Stimulated activated CD8-positive, alpha-beta memory T cell treated with anti-CD3 and anti-CD28 coated beads, Interleukin-2, amount 100 ng/mL, for 1 hour (primary cell): ENCODE measurements around the gene RET.

Source experiments
- DNase-seq, 2 donors: peaks; one replicate each; pipeline ENCODE4 v3.0.0-alpha.2; 2020; ENCODE audit warnings: low read depth in 2 of 2

The RET gene

DNA sequence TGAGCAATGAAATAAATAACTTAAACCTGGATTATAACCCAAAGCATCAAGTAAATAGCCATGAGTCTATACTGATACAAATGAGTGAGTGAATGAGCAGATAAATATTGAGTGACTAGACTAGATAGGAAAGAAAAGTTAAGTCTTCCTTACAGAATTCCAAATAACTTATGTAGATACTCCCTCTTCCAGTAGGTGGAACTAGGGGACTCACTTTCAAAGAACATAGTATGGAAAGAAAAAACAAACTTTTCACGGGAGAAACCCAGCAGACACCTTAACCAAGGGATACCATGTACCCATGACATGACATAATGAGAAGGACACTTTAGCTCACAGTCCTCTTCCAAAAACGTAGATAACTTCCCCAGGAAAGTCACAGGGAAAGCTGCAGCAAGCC is 93.6 kb downstream of the RET start:
- no peak for DNase-seq

DNA sequence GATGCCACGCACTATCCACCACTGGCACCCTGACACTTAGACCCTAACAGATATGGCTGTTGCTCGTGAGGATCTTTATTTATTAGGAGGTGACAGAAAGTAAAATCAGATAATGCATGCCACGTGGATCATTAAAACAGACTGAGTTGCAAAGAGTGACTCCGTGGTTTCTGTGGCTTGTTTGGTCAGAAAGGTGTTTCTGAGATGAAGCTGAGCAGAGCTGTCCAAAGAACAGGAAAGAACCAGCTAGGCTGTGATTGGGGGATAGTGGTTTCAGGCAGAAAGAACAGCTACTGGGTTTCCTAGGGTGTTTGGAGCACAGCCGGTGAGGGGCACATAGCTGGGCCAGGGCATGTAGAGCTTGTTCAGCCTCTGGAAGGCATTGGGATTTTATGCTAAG is 95.8 kb downstream of the RET start:
- DNase-seq, result no peak

DNA sequence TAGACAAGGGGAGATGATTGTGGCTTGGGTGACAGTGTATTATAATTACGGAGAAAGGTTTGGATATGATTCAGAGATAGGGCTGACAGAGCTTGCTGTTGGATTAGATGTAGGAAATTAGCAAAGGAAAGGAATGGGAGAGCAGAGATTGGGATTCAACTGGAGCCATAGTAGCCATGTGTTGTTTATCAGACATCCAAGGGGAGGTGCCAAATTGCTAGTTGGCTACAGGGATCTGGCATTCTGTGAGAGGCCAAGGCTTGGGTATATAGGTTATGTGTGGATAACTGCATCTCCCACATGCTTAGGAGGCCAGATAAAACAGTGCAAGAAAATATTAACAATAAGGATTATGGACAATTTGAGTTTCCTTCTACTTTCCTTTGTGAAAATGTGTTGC is 96.3 kb downstream of the RET start:
- DNase-seq, result no peak

DNA sequence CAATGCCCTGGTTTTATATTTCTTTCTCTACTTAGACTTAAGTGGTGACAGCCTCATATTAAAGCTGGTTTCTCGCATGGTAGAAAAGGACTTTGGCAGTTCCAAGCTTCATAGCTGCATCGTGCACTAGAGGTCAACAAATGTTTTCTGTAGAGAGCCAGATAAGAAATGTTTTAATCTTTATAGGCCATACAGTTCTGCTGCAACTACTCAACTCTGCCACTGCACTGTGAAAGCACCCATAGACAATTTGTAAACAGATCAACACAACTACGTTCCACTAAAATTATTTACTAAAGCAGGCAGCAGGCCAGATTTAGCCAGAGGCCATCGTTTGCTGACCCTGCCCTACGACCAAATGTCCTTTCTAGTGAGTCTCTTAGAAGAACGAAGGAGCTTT is 98.1 kb downstream of the RET start:
- DNase-seq, result no peak

DNA sequence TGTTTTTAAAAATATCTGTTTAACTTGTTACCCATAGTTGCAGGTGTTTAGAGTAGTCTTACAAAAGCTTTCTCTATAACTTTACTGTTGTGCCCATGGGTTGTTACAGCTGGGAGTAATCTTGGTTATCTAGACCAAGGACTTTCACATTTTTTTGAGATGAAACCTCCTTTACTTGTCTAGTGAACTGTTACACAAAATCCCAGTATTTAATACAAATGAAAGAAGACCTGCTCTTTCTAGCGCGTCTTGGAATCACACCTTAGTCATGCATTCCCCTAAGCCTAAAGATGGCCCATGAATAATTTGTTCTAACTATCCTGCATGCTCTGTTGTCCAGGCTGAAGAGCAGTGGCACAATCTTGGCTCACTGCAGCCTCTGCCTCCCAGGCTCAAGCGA is 99.4 kb downstream of the RET start:
- no peak for DNase-seq

DNA sequence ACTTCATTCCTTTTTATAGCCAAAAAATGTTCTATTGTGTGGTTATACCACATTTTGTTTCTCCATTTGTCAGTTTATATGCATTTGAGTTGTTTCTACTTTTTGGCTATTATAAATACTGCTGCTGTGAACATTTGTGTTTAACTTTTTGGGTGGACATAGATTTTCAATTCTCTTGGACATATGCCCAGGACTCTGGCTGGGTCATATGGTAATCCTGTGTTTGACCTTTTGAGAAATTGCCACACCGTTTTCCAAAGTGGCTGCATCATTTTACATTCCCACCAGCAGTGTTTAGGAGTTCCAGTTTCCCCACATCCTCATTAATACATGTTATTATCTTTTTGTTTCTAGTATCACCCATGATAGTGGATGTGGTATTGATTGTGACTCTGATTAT is 100.7 kb downstream of the RET start:
- no peak for DNase-seq
